ENCODE data around the gene PHF21A. TPM values are rescaled to one million over a fixed set of nuclear protein-coding genes. Genes with fewer than 3 reads are reported as not detected.

The PHF21A gene
- total RNA-seq, 4 donors from 2014 or later: 28.5 to 53.9 (median 42.2) TPM

GRCh38 chr11:46159680-46160079, 38.4 kb upstream of the PHF21A start:
- 13 to 24% methylated on average over 2 of the region's 2 CpGs for WGBS, 2 donors (ENCODE audit: low coverage in 1 of 2)
- no peaks in the 10 kb centered on the region for H3K9me3 ChIP-seq
- H3K4me1 ChIP-seq: no peaks in the 10 kb centered on the region
- peaks cover 58% of the 10 kb centered on the region for H3K27me3 ChIP-seq
- no peaks in the 10 kb centered on the region for H3K36me3 ChIP-seq
- no peak overlapping the region for H3K4me3 ChIP-seq
- ATAC-seq: no peak
- no peak overlapping the region for H3K27ac ChIP-seq
- TF ChIP-seq CTCF (IDR thresholded peaks at IDR 0.05): no peak
- TF ChIP-seq EP300 (IDR thresholded peaks at IDR 0.05): no peak
- no peak for TF ChIP-seq POLR2AphosphoS5 (IDR thresholded peaks at IDR 0.05)
- TF ChIP-seq POLR2A (IDR thresholded peaks at IDR 0.05): no peak

- TF ChIP-seq POLR2A (IDR thresholded peaks at IDR 0.05) (no peak), CTCF (IDR thresholded peaks at IDR 0.05) (no peak), EP300 (IDR thresholded peaks at IDR 0.05) (no peak), POLR2AphosphoS5 (IDR thresholded peaks at IDR 0.05) (no peak)
- no peak overlapping the region for H3K27ac ChIP-seq
- no peaks in the 10 kb centered on the region for H3K36me3 ChIP-seq
- no peak overlapping the region for H3K4me3 ChIP-seq
- WGBS, 2 donors (ENCODE audit: low coverage in 1 of 2): 71 to 79% methylated on average over 3 to 4 of the region's 4 CpGs
- H3K27me3 ChIP-seq: peaks cover under 1% of the 10 kb centered on the region
- no peaks in the 10 kb centered on the region for H3K4me1 ChIP-seq
- H3K9me3 ChIP-seq: no peaks in the 10 kb centered on the region
- no peak for ATAC-seq
Observed at GRCh38 chr11:46149826-46150225, 28.6 kb upstream of the PHF21A start.

- no peak for ATAC-seq
- Histone ChIP-seq H3K27ac (no peak overlapping the region), H3K27me3 (peaks cover 3% of the 10 kb centered on the region), H3K4me1 (no peaks in the 10 kb centered on the region), H3K9me3 (no peaks in the 10 kb centered on the region), H3K36me3 (no peaks in the 10 kb centered on the region), H3K4me3 (no peak overlapping the region)
- 47 to 57% methylated on average over 3 to 8 of the region's 11 CpGs for WGBS, 2 donors (ENCODE audit: low coverage in 1 of 2)
- TF ChIP-seq POLR2A (IDR thresholded peaks at IDR 0.05): no peak
- TF ChIP-seq EP300 (IDR thresholded peaks at IDR 0.05): no peak
- no peak for TF ChIP-seq CTCF (IDR thresholded peaks at IDR 0.05)
- no peak for TF ChIP-seq POLR2AphosphoS5 (IDR thresholded peaks at IDR 0.05)
Observed at GRCh38 chr11:46149342-46149741, 28.1 kb upstream of the PHF21A start.

- Histone ChIP-seq H3K27me3 (peaks cover 20% of the 10 kb centered on the region), H3K27ac (no peak overlapping the region), H3K4me1 (no peaks in the 10 kb centered on the region), H3K4me3 (no peak overlapping the region), H3K36me3 (no peaks in the 10 kb centered on the region), H3K9me3 (no peaks in the 10 kb centered on the region)
- TF ChIP-seq CTCF (IDR thresholded peaks at IDR 0.05) (no peak), POLR2AphosphoS5 (IDR thresholded peaks at IDR 0.05) (no peak), POLR2A (IDR thresholded peaks at IDR 0.05) (no peak), EP300 (IDR thresholded peaks at IDR 0.05) (no peak)
- ATAC-seq: no peak
- 59 to 71% methylated on average over 1 to 4 of the region's 8 CpGs for WGBS, 2 donors (ENCODE audit: low coverage in 1 of 2)
Observed at GRCh38 chr11:46144741-46145140, 23.5 kb upstream of the PHF21A start.

- Histone ChIP-seq H3K36me3 (no peaks in the 10 kb centered on the region), H3K9me3 (no peaks in the 10 kb centered on the region), H3K4me3 (no peak overlapping the region), H3K27ac (no peak overlapping the region), H3K27me3 (peaks cover 20% of the 10 kb centered on the region), H3K4me1 (no peaks in the 10 kb centered on the region)
- no peak for ATAC-seq
- TF ChIP-seq POLR2AphosphoS5 (IDR thresholded peaks at IDR 0.05) (no peak), EP300 (IDR thresholded peaks at IDR 0.05) (peak; percentile 10)
- 71% methylated on average over 6 of the region's 31 CpGs; no CpG with 5 or more reads in 1 of the 2 donors for WGBS, 2 donors (ENCODE audit: low coverage in 1 of 2)
Observed at GRCh38 chr11:46143049-46143806, 22.0 kb upstream of the PHF21A start.

Data from gastroesophageal sphincter (tissue), 4 donors.